BLaER1 treated with 17β-estradiol and CSF1 and Interleukin-3, amounts not matched to agents 10 nM and 100 nM (cell line): ENCODE data around the gene COX7A2.

Source experiments
- H3K27ac ChIP-seq, 11 experiments: shearing (Covaris generic); formaldehyde crosslinking; 2 replicates each; pipeline ENCODE4 v1.8.1; 2022
- H3K27me3 ChIP-seq, 11 experiments: shearing (Covaris generic); formaldehyde crosslinking; 2 replicates each; pipeline ENCODE4 v1.8.1; 2022
- H3K36me3 ChIP-seq, 11 experiments: shearing (Covaris generic); formaldehyde crosslinking; 2 replicates each; pipeline ENCODE4 v1.8.1; 2022
- H3K4me1 ChIP-seq, 10 experiments: shearing (Covaris generic); formaldehyde crosslinking; 2 replicates each; pipeline ENCODE4 v1.8.1; 2022
- H3K4me2 ChIP-seq, 11 experiments: shearing (Covaris generic); formaldehyde crosslinking; 2 replicates each; pipeline ENCODE4 v1.8.1; 2022
- H3K4me3 ChIP-seq, 10 experiments: shearing (Covaris generic); formaldehyde crosslinking; 2 replicates each; pipeline ENCODE4 v1.8.1; 2022
- H3K9ac ChIP-seq, 11 experiments: shearing (Covaris generic); formaldehyde crosslinking; 2 replicates each; pipeline ENCODE4 v1.8.1; 2022
- H3K9me3 ChIP-seq, 11 experiments: shearing (Covaris generic); formaldehyde crosslinking; replicated peaks in 1 of 11; 2 replicates each; pipeline ENCODE4 v1.8.1; 2022
- H4K20me1 ChIP-seq, 11 experiments: shearing (Covaris generic); formaldehyde crosslinking; 2 replicates each; pipeline ENCODE4 v1.8.1; 2022
- Cebpa-rat ChIP-seq, 11 experiments: shearing (Covaris generic); IDR thresholded peaks; 2 replicates each; pipeline ENCODE4 v1.8.1; 2022

Gene COX7A2

GRCh38 chr6:75266716-75267291 is 23.2 kb upstream of the COX7A2 start:
- Histone ChIP-seq H3K27me3 (no peaks in the 10 kb centered on the region), H3K9me3 (peaks cover 0 to 16% (median 3%) of the 10 kb centered on the region in 11 experiments; a peak in 12 of 22 replicates), H3K9ac (no peak overlapping the region), H3K4me2 (no peak overlapping the region), H4K20me1 (peaks cover 2 to 67% (median 36%) of the 10 kb centered on the region in 11 experiments; a peak in 14 of 22 replicates), H3K36me3 (peaks cover 40 to 75% (median 56%) of the 10 kb centered on the region in 11 experiments), H3K27ac (no peak overlapping the region), H3K4me3 (no peak overlapping the region), H3K4me1 (peaks cover 0 to 29% (median 4%) of the 10 kb centered on the region in 10 experiments; a peak in 10 of 20 replicates)
- no peak for TF ChIP-seq Cebpa-rat (IDR thresholded peaks at IDR 0.05)

- Histone ChIP-seq H3K9me3 (no peaks in the 10 kb centered on the region), H3K4me1 (peaks cover 0 to 11% (median 0%) of the 10 kb centered on the region in 10 experiments; a peak in 6 of 20 replicates), H3K27ac (no peak overlapping the region), H3K4me3 (no peak overlapping the region), H4K20me1 (peaks cover 2 to 82% (median 28%) of the 10 kb centered on the region in 11 experiments; a peak in 14 of 22 replicates), H3K4me2 (no peak overlapping the region), H3K36me3 (peaks cover 64 to 78% (median 74%) of the 10 kb centered on the region in 11 experiments), H3K27me3 (no peaks in the 10 kb centered on the region), H3K9ac (peak overlapping the region in 2 of 11 experiments; percentile 39 to 55; a peak in 3 of 22 replicates)
- TF ChIP-seq Cebpa-rat (IDR thresholded peaks at IDR 0.05), result no peak
These were observed 19.8 kb upstream of the COX7A2 start for GRCh38 chr6:75263401-75263750.

GRCh38 chr6:75262716-75263400 is 19.3 kb upstream of the COX7A2 start:
- Histone ChIP-seq H3K27ac (no peak overlapping the region), H3K36me3 (peaks cover 69 to 80% (median 77%) of the 10 kb centered on the region in 11 experiments), H4K20me1 (peaks cover under 1 to 77% (median 26%) of the 10 kb centered on the region in 11 experiments; a peak in 11 of 22 replicates), H3K9me3 (no peaks in the 10 kb centered on the region), H3K4me2 (no peak overlapping the region), H3K4me3 (no peak overlapping the region), H3K4me1 (peaks cover 0 to 5% (median 0%) of the 10 kb centered on the region in 10 experiments; a peak in 5 of 20 replicates), H3K9ac (no peak overlapping the region), H3K27me3 (no peaks in the 10 kb centered on the region)
- no peak for TF ChIP-seq Cebpa-rat (IDR thresholded peaks at IDR 0.05)

- peaks cover 0 to 73% (median 16%) of the 10 kb centered on the region in 11 experiments; a peak in 10 of 22 replicates for H4K20me1 ChIP-seq
These were observed 17.7 kb upstream of the COX7A2 start for GRCh38 chr6:75261299-75261698.

GRCh38 chr6:75257343-75258087 is 13.9 kb upstream of the COX7A2 start:
- Histone ChIP-seq H3K4me1 (no peaks in the 10 kb centered on the region), H3K27ac (no peak overlapping the region), H3K27me3 (no peaks in the 10 kb centered on the region), H3K4me3 (no peak overlapping the region), H3K4me2 (no peak overlapping the region), H3K9ac (no peak overlapping the region), H3K9me3 (no peaks in the 10 kb centered on the region), H3K36me3 (peaks cover 75 to 96% (median 88%) of the 10 kb centered on the region in 11 experiments), H4K20me1 (peaks cover 0 to 36% (median 2%) of the 10 kb centered on the region in 11 experiments; a peak in 9 of 22 replicates)
- no peak for TF ChIP-seq Cebpa-rat (IDR thresholded peaks at IDR 0.05)

More at GRCh38 chr6:75261299-75261698, 17.7 kb upstream of the COX7A2 start:
- no peak overlapping the region for H3K4me3 ChIP-seq
- H3K9ac ChIP-seq, result no peak overlapping the region
- no peaks in the 10 kb centered on the region for H3K9me3 ChIP-seq
- TF ChIP-seq Cebpa-rat (IDR thresholded peaks at IDR 0.05), result no peak
- H3K4me1 ChIP-seq, result no peaks in the 10 kb centered on the region
- H3K27ac ChIP-seq, result no peak overlapping the region
- no peaks in the 10 kb centered on the region for H3K27me3 ChIP-seq
- peaks cover 81 to 95% (median 93%) of the 10 kb centered on the region in 11 experiments for H3K36me3 ChIP-seq
- no peak overlapping the region for H3K4me2 ChIP-seq

GRCh38 chr6:75250552-75250951 is 7.0 kb upstream of the COX7A2 start:
- H3K4me1 ChIP-seq, result no peaks in the 10 kb centered on the region
- peaks cover 13 to 29% (median 19%) of the 10 kb centered on the region in 11 experiments for H3K36me3 ChIP-seq
- no peaks in the 10 kb centered on the region for H3K27me3 ChIP-seq
- H3K27ac ChIP-seq, result no peak overlapping the region
- H3K9ac ChIP-seq, result no peak overlapping the region
- no peak overlapping the region for H3K4me2 ChIP-seq
- no peaks in the 10 kb centered on the region for H3K9me3 ChIP-seq
- H4K20me1 ChIP-seq, result peaks cover 0 to 4% (median 0%) of the 10 kb centered on the region in 11 experiments; a peak in 1 of 22 replicates
- TF ChIP-seq Cebpa-rat (IDR thresholded peaks at IDR 0.05), result no peak
- H3K4me3 ChIP-seq, result no peak overlapping the region

GRCh38 chr6:75249837-75250236 is 6.2 kb upstream of the COX7A2 start:
- peaks cover 7 to 22% (median 14%) of the 10 kb centered on the region in 11 experiments for H3K36me3 ChIP-seq
- H3K27ac ChIP-seq, result no peak overlapping the region
- H3K4me2 ChIP-seq, result no peak overlapping the region
- H3K9me3 ChIP-seq, result no peaks in the 10 kb centered on the region; a peak in 1 of 22 replicates
- no peak overlapping the region for H3K9ac ChIP-seq
- TF ChIP-seq Cebpa-rat (IDR thresholded peaks at IDR 0.05), result no peak
- no peak overlapping the region for H3K4me3 ChIP-seq
- no peaks in the 10 kb centered on the region for H3K27me3 ChIP-seq
- peaks cover 0 to 3% (median 0%) of the 10 kb centered on the region in 10 experiments; a peak in 1 of 20 replicates for H3K4me1 ChIP-seq
- H4K20me1 ChIP-seq, result peaks cover 0 to 4% (median 0%) of the 10 kb centered on the region in 11 experiments; a peak in 1 of 22 replicates

GRCh38 chr6:75246386-75246785 is 2.8 kb upstream of the COX7A2 start:
- no peak for TF ChIP-seq Cebpa-rat (IDR thresholded peaks at IDR 0.05)
- no peak overlapping the region for H3K27ac ChIP-seq
- peaks cover 0 to 12% (median 5%) of the 10 kb centered on the region in 11 experiments; a peak in 17 of 22 replicates for H3K36me3 ChIP-seq
- no peaks in the 10 kb centered on the region for H3K27me3 ChIP-seq
- H3K4me2 ChIP-seq, result no peak overlapping the region
- peaks cover 2 to 25% (median 16%) of the 10 kb centered on the region in 10 experiments; a peak in 18 of 20 replicates for H3K4me1 ChIP-seq
- peaks cover 0 to 6% (median 0%) of the 10 kb centered on the region in 11 experiments; a peak in 6 of 22 replicates for H4K20me1 ChIP-seq
- no peak overlapping the region for H3K9ac ChIP-seq
- H3K4me3 ChIP-seq, result no peak overlapping the region
- peaks cover 0 to 5% (median 0%) of the 10 kb centered on the region in 11 experiments; a peak in 3 of 22 replicates for H3K9me3 ChIP-seq
